Fibroblast of the aortic adventitia (primary cell): ENCODE results near the gene PLGRKT. TPM values are rescaled to one million over a fixed set of nuclear protein-coding genes. Genes with fewer than 3 reads are reported as not detected.
"Not testable (repeated sequence)": the region's sequence is repeated elsewhere in the genome, so short reads cannot be mapped to it uniquely, and the experiment has no call there.

Experiments used
- DNase-seq: peaks from one replicate; pipeline ENCODE4 v3.0.0-alpha.2; 2010; ENCODE audit warnings: low read depth
- H3K4me3 ChIP-seq: 2 replicates; pipeline ENCODE4 v1.5.1; 2011; ENCODE audit warnings: low read depth, mild to moderate bottlenecking, control low read depth, low read length, moderate library complexity
- total RNA-seq: library from RNA; depleted of rRNA; stranded (reverse); fragments of >200 nt; gene quantifications from 2 replicates; pipeline ENCODE4 v1.2.3, GENCODE V29; 2012; ENCODE audit warnings: low replicate concordance
- TF ChIP-seq, protein P1 (sequence below): IDR thresholded peaks from 2 replicates; pipeline ENCODE4 v1.5.1; 2011; ENCODE audit warnings: mild to moderate bottlenecking, low read length, control low read depth, inconsistent platforms; ENCODE audit not compliant: insufficient read depth

PLGRKT gene
- total RNA-seq, 1 donor, result 25.8 TPM

DNA sequence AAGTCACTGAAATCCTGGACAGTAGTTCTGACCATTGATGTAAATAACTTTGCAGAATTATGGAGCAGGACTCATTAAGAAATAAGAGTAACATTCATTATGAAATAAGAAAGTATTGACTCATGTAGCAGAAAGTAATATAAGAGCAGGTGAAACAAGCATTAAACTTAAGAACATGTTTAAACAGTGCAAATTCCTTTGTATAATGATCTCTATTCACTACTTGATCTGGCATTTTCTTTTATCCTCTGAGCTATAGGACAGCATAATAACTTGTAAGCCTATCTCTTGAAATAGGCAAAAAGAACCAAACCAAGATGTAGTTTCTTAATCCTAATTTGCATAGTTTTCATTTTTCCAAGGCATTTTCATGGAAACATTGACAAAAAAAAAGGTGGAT is 42.3 kb downstream of the PLGRKT start:
- DNase-seq, result no peak
- TF ChIP-seq, protein P1, sequence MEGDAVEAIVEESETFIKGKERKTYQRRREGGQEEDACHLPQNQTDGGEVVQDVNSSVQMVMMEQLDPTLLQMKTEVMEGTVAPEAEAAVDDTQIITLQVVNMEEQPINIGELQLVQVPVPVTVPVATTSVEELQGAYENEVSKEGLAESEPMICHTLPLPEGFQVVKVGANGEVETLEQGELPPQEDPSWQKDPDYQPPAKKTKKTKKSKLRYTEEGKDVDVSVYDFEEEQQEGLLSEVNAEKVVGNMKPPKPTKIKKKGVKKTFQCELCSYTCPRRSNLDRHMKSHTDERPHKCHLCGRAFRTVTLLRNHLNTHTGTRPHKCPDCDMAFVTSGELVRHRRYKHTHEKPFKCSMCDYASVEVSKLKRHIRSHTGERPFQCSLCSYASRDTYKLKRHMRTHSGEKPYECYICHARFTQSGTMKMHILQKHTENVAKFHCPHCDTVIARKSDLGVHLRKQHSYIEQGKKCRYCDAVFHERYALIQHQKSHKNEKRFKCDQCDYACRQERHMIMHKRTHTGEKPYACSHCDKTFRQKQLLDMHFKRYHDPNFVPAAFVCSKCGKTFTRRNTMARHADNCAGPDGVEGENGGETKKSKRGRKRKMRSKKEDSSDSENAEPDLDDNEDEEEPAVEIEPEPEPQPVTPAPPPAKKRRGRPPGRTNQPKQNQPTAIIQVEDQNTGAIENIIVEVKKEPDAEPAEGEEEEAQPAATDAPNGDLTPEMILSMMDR, result no peak
- H3K4me3 ChIP-seq, result no peak overlapping the region

DNA sequence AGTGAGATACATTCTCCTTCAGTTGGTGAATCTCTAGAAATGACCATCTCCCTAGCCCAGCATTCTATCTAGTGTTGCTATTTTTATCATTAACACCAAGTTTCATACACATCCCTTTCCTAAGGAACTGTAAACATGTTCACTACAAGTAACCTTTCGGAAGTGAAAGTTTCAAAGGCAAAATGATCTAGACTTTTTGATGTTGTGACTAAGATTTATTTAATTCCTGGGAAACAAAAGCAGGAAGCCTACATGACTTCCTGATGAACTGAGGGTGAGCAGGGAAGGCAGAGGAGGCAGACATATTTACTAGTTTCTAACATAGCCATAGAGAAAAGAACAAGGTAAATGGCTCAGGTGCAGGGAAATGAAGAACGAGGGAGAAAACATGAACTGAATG is 43.7 kb downstream of the PLGRKT start:
- not testable (repeated sequence) for DNase-seq, H3K4me3 ChIP-seq

DNA sequence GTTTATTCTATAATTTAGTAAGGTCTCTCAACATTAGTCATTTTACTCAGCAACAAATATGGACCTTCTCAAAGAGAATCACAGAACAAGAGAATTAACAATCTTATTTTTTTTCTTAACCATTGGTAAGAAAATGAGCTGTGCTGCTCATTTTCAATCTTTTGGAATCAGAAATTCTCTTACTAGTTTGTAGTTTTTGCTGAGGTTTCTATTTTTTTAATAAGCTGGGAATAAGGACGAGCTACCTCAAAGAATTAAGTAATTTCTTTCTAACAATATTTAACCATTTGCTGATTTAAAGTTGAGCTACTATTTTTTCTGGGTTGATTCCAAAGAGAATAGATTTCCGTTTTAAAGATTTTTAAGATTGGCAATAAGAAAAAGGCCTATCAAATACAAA is 44.2 kb downstream of the PLGRKT start:
- DNase-seq, result no peak
- H3K4me3 ChIP-seq, result no peak overlapping the region
- TF ChIP-seq, protein P1, result no peak

DNA sequence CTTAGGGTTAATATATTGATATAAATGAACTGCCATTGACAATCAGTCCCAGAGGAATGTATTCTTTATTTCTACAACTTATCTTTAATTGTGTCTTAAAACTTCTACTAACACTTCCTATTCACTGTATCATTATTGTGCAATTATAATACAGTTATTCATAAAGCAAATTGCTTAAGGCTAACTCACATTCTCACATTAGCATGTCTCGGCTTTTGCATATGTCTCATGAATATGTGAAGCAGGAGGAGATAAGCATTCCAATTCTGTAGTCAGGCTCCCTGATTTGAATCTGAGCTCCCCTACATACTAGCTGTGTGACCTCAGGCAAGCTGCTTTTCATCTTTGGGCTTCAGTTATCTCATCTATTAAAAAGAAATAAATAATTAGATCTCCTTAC is 45.4 kb downstream of the PLGRKT start:
- TF ChIP-seq, protein P1, result no peak
- no peak overlapping the region for H3K4me3 ChIP-seq
- DNase-seq, result no peak

DNA sequence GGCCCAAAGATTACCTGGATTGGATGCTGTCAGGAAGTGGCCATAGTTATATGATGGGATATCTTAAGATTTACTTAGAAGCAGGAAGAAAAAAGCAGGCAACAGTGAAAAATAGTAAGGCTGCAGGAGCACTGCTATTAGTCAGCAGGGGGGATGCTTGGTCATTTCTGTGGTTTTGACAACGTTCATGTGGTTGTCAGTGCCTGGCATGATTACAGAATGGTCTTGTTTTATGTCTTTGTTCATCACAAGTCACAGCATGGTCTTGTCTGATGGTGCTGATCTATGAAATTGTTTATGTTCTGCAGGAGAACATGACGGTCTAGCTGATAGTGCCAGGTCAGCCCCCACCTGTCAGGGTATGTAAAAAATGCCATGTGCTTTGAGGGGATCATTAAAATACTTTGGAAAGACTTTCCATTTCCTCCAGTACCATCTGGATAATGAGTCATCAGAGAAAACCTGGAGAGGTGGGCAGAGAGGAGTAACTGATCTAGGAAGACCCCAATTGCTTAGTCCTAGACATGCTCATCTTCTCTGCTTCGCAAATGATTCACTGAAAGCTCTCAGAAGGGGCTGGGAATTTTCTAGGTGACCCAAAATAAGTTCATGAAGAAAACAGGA is 48.5 kb downstream of the PLGRKT start:
- DNase-seq, result peak; percentile 65
- TF ChIP-seq, protein P1, result no peak

DNA sequence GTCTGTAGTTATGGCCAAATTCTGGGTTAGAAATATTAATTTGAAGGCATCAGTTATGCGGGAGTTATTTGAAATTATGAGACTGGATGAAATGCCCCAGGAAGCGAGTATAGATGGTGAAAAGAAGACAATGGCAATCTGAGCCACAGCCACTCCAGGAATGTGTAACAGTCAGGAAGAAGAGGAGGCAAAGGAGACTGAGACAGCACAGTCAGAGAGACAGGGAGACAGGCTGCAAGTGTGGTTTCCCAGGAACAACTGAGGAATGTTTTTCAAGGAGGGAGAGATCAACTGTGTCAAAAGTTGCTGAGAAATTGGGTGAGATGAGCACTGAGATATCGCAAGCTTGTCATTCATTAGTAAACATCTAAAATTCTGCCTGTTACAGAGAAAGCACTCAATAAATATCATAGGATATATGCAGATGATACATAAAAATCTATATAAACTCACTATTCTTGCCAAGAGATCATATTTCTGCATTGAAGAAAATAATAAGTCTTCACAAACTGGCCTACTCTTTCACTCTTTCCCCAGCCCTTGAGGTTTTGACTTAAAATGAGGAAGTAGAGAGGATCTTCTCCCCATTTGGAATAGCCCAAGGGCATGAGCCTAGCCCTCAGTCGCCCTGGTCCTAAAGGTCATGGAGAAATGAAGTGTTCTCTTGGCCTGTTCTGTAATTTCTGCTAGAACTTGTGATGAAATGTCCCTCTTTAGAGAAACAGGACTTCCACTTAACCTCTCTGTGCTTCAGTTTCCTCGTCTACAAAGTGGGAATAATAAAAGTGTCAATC is 49.5 kb downstream of the PLGRKT start:
- TF ChIP-seq, protein P1, result no peak
- H3K4me3 ChIP-seq, result no peak overlapping the region
- DNase-seq, result no peak

More for the DNA sequence above, 48.5 kb downstream of the PLGRKT start:
- no peak overlapping the region for H3K4me3 ChIP-seq

DNA sequence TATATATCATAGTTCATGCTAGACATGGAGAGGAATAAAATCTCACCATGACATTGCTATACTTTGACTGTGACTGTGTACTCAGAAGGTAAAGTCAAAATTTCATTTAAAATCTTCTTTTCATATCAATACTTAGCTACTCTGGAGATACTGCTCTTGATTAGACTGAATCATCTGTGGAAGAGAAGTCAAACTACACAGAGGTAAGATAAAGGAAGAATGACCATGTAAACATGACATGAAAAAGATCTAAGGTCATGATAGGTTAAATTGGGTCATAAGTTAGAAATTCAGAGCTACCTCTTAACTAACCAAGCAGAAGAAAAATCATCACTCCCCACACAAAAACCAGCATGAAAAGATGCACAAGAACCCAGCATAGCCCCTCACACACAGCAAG is 53.3 kb downstream of the PLGRKT start:
- no peak overlapping the region for H3K4me3 ChIP-seq
- TF ChIP-seq, protein P1, result no peak
- DNase-seq, result no peak
